PFSK-1 (cell line): ENCODE results near the gene MARVELD2. TPM values are rescaled to one million over a fixed set of nuclear protein-coding genes. Genes with fewer than 3 reads are reported as not detected.

ENCODE experiments used
- FOXP2 ChIP-seq: optimal IDR thresholded peaks from 2 replicates; pipeline ENCODE3; 2011; ENCODE audit warnings: borderline replicate concordance, control low read depth, inconsistent platforms; ENCODE audit not compliant: insufficient read depth; ENCODE audit errors: extremely low read length, extremely low read depth
- POLR2AphosphoS5 ChIP-seq: IDR thresholded peaks from 2 replicates; pipeline ENCODE4 v1.6.1; 2012; ENCODE audit warnings: low read depth, mild to moderate bottlenecking, control low read depth, low read length, moderate library complexity
- SIN3A ChIP-seq: IDR thresholded peaks from 2 replicates; pipeline ENCODE4 v1.6.1; 2012; ENCODE audit warnings: mild to moderate bottlenecking, low read length, moderate library complexity, borderline replicate concordance; ENCODE audit not compliant: insufficient read depth
- TAF1 ChIP-seq: IDR thresholded peaks from 2 replicates; pipeline ENCODE4 v1.6.1; 2012; ENCODE audit warnings: low read length, control low read depth, borderline replicate concordance; ENCODE audit not compliant: insufficient read depth
- polyA plus RNA-seq: library from polyadenylated mRNA; unstranded; fragments of >200 nt; gene quantifications from one replicate; pipeline ENCODE4 v1.2.1, GENCODE V29; 2012; ENCODE audit warnings: low read depth, missing spikeins; ENCODE audit not compliant: insufficient read length
- TF ChIP-seq, protein P1 (sequence below), 2 experiments: IDR thresholded peaks; 2 replicates each; pipeline versions ENCODE4 v1.6.1 to v1.8.0; 2011 to 2012; ENCODE audit warnings: low read depth in 2 of 2, low read length in 2 of 2, control low read depth in 1 of 2, inconsistent platforms in 1 of 2, mild to moderate bottlenecking in 1 of 2, moderate library complexity in 1 of 2; ENCODE audit not compliant: insufficient read depth in 1 of 2

Gene MARVELD2, protein sequence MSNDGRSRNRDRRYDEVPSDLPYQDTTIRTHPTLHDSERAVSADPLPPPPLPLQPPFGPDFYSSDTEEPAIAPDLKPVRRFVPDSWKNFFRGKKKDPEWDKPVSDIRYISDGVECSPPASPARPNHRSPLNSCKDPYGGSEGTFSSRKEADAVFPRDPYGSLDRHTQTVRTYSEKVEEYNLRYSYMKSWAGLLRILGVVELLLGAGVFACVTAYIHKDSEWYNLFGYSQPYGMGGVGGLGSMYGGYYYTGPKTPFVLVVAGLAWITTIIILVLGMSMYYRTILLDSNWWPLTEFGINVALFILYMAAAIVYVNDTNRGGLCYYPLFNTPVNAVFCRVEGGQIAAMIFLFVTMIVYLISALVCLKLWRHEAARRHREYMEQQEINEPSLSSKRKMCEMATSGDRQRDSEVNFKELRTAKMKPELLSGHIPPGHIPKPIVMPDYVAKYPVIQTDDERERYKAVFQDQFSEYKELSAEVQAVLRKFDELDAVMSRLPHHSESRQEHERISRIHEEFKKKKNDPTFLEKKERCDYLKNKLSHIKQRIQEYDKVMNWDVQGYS
- not detected for polyA plus RNA-seq

DNA sequence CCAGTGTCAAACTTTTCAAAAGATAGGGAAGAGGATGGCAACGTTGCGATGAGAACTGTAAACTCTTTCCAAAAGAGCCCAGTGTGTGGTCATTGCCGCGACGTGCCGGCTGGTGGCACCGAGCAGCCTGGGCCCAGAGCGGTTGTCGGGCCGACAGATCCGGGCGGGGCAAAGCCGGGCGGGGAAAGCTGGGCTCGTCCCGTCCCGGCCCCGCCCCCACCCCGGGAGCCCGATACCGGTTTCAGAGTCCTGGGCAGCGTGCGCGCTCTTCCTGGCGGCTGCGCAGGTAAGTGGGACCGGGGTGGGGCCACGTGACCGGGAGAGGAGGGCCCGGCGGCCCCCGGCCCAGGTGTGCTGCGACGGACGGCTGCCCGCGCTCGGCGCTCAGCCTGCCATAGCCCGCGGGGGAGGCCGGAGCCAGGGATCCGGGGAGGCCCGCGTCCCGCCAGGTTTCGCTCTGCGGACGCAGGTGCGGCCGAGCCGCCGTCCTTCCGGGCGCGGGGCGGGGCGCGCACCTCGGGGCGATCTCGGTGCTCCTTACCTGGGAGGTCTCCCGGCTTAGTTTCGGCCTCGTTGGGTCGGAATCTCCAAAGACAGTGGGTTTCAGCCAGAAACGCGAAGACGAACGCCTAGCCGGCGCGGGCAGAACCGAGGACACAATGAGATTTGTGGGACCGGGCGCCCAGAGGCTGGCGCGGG, at the start of gene MARVELD2:
TSS of gene MARVELD2 (plus strand) at position 232 of the 699 bp plus-strand sequence. CDS start 4,270 bp downstream, outside the sequence.
- no peak for TF ChIP-seq TAF1
- no peak for TF ChIP-seq SIN3A
- no peak for TF ChIP-seq POLR2AphosphoS5
- TF ChIP-seq, protein P1, sequence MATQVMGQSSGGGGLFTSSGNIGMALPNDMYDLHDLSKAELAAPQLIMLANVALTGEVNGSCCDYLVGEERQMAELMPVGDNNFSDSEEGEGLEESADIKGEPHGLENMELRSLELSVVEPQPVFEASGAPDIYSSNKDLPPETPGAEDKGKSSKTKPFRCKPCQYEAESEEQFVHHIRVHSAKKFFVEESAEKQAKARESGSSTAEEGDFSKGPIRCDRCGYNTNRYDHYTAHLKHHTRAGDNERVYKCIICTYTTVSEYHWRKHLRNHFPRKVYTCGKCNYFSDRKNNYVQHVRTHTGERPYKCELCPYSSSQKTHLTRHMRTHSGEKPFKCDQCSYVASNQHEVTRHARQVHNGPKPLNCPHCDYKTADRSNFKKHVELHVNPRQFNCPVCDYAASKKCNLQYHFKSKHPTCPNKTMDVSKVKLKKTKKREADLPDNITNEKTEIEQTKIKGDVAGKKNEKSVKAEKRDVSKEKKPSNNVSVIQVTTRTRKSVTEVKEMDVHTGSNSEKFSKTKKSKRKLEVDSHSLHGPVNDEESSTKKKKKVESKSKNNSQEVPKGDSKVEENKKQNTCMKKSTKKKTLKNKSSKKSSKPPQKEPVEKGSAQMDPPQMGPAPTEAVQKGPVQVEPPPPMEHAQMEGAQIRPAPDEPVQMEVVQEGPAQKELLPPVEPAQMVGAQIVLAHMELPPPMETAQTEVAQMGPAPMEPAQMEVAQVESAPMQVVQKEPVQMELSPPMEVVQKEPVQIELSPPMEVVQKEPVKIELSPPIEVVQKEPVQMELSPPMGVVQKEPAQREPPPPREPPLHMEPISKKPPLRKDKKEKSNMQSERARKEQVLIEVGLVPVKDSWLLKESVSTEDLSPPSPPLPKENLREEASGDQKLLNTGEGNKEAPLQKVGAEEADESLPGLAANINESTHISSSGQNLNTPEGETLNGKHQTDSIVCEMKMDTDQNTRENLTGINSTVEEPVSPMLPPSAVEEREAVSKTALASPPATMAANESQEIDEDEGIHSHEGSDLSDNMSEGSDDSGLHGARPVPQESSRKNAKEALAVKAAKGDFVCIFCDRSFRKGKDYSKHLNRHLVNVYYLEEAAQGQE (IDR thresholded peaks at IDR 0.05; ENCODE audit: insufficient read depth in 1 of 2, low read depth in 2 of 2, low read length in 2 of 2) = no peak
- no peak for TF ChIP-seq FOXP2

DNA sequence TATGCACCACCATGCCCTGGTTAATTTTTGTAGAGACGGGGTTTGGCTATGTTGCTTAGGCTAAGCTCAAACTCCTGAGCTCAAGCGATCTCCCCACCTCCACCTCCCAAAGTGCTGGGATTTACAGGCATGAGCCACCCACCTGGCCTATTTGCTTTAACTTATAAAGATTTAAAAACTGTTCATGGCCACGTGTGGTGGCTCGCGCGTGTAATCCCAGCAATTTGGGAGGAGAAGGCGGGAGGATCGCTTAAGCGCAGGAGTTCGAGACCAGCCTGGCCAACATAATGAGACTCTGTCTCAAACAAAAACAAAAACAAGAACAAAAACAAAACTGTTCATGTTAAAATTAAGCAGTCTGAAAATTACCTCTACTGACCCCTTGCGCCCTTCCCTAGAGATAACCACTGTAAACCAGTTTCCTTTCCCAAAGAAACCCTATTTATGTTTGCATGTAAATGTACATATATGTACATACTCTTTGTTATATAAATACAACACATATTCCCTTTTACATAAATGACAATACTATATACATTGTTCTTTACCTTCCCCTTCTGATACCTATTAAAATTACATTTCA, 47.1 kb upstream of the MARVELD2 start:
- TF ChIP-seq SIN3A = no peak
- no peak for TF ChIP-seq TAF1
- TF ChIP-seq POLR2AphosphoS5 = no peak
- TF ChIP-seq FOXP2 = no peak
- TF ChIP-seq, protein P1 (IDR thresholded peaks at IDR 0.05; ENCODE audit: insufficient read depth in 1 of 2, low read depth in 2 of 2, low read length in 2 of 2) = no peak

DNA sequence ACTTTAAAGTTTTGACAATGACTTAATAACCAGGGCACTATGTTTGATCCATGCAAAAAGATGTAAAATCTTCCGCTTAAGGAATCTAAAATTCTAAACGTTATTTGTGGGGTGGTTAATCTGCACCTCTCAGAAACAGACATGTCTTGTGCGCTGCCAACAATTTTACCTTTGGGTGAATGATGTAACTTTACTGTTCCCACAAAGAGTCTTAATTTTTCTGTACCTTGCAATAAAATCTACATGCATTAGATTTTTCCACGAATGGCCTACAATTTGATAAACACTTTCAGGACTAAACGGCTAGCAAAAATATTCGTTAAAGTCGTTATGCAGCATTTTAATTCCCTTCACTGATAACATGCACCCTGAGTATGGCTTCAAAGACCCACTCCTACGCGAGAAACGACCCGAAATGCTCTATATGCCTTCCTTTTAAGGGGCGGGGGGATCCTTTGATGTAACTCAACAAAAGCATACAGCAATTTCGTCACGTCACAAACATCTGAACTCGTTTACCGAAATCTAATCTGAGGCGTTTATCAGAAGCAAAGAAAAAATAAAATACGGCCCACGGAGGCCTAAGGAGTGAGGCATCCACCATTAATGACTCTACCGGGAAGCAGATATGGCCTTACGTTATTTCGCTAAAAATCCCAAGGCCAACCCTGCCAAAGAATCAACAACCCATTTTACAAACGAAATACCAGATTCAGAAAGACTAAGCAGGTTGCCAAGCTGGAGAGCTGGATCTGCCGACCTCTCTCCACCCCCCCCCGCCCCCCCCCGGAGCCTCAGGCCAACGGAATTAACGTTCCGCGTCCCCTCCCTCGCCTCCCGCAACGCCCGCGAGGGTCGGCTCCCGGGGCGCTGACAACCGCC, 46.2 kb upstream of the MARVELD2 start:
- no peak for TF ChIP-seq POLR2AphosphoS5
- no peak for TF ChIP-seq SIN3A
- TF ChIP-seq, protein P1 (IDR thresholded peaks at IDR 0.05; ENCODE audit: insufficient read depth in 1 of 2, low read depth in 2 of 2, low read length in 2 of 2) = no peak
- TF ChIP-seq FOXP2 = no peak
- TF ChIP-seq TAF1 = no peak

DNA sequence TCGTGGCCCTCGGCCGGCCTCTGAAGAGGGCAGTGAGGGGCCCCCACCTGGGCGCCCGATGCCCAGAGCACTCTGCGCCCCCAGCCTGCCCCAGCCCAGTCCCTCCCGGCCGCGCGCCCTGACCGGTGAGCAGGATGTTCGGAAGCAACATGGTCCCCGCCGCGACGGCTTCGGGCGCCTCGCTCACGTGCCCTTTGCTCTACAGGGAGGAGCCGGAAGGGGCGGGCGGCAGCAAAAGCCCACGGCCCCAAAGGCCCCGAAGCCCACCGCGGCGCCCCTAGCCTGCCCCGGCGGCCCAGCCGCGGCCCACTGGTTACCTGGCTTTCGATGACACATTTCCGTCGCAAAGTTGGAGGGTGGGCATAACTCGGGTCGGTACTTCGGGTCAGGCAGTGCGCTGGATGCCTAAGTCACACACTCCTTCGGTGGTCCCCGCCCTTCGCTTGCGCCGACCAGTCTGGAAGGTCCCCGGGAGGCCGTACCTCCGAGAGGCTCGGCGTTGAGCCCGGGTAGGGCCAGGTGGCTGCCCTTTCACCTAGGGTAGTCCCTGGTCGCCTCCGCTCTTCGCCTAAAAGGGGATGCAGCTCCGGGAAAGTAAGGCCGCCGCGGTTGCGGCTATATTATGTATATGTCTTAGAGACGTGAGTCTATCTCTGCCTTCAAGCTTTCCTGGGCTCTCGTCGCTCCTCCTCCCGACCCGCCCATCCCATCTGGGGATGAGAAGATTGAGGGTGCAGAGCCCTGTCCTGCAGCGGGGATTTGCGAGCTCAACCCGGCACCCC, 45.4 kb upstream of the MARVELD2 start, which contains the start of the genes AK6, RAD17 and TAF9:
TSS of gene AK6 (minus strand) at position 181 of the 782 bp plus-strand sequence. CDS start at position 151, 30 bp downstream.
TSS of gene RAD17 (plus strand) at position 479 of the 782 bp plus-strand sequence. CDS start 2,391 bp downstream, outside the sequence.
TSS of gene TAF9 (minus strand) at position 181 of the 782 bp plus-strand sequence. CDS start 3,783 bp downstream, outside the sequence.
- peak; percentile 47 for TF ChIP-seq FOXP2
- TF ChIP-seq POLR2AphosphoS5 = peak; percentile 92
- 0 out of 2 replicates have a peak, but pooled peaks have one; percentile 33 for TF ChIP-seq TAF1
- TF ChIP-seq, protein P1 (IDR thresholded peaks at IDR 0.05; ENCODE audit: insufficient read depth in 1 of 2, low read depth in 2 of 2, low read length in 2 of 2) = no peak
- TF ChIP-seq SIN3A = 0 out of 2 replicates have a peak, but pooled peaks have one; percentile 21
